Measurements from ENCODE around the gene USH2A.

The USH2A gene

DNA sequence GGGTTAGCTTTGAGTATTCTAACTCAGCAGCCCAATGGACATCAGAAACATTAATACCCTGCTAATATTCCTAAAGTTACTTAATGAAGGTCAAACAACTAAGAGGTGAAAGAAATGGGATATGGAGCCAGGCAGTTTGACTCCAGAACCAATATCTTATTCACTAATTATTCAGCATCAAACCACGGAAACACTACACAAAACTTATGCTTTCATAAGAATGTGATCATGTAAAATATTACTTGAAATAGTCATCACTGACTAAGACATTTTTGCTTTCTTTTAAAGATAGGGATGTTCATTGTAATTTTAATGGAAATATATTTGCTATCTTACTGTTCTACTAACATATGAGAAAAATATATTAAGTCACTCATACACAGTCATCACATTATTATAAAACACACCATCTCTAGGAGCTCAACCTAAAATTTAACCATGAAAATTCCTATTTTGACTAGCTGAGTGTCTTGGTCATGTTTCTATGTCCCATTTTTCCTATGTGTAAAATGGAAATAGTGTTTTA lies 615.3 kb downstream of the USH2A start:
- DNase-seq (ENCODE audit: low spot score): no peak
- no peak overlapping the region for H3K27ac ChIP-seq
- TF ChIP-seq, protein P1, sequence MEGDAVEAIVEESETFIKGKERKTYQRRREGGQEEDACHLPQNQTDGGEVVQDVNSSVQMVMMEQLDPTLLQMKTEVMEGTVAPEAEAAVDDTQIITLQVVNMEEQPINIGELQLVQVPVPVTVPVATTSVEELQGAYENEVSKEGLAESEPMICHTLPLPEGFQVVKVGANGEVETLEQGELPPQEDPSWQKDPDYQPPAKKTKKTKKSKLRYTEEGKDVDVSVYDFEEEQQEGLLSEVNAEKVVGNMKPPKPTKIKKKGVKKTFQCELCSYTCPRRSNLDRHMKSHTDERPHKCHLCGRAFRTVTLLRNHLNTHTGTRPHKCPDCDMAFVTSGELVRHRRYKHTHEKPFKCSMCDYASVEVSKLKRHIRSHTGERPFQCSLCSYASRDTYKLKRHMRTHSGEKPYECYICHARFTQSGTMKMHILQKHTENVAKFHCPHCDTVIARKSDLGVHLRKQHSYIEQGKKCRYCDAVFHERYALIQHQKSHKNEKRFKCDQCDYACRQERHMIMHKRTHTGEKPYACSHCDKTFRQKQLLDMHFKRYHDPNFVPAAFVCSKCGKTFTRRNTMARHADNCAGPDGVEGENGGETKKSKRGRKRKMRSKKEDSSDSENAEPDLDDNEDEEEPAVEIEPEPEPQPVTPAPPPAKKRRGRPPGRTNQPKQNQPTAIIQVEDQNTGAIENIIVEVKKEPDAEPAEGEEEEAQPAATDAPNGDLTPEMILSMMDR (IDR thresholded peaks at IDR 0.05): no peak
- H3K4me3 ChIP-seq: no peak overlapping the region

DNA sequence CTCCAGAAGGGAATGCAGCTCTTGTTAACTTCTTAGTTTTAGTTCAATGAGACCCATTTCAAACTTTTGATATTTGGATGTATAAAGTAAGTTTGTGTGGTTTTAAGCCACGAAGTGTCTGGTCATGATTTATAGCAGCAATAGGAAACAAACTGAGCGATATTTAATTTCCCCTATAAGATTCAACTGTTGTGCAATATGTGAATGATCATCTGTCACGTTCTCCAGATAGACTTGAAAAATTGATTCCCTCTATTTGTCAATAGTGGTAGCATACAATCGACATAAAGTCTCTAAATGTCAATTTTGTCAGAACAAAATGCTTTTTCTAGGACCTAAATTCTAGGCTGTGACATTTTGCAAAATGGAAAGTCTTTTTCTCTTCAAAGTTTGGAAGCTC lies 616.0 kb downstream of the USH2A start:
- TF ChIP-seq, protein P1 (IDR thresholded peaks at IDR 0.05): no peak
- no peak for DNase-seq (ENCODE audit: low spot score)
- Histone ChIP-seq H3K27ac (no peak overlapping the region), H3K4me3 (no peak overlapping the region)

DNA sequence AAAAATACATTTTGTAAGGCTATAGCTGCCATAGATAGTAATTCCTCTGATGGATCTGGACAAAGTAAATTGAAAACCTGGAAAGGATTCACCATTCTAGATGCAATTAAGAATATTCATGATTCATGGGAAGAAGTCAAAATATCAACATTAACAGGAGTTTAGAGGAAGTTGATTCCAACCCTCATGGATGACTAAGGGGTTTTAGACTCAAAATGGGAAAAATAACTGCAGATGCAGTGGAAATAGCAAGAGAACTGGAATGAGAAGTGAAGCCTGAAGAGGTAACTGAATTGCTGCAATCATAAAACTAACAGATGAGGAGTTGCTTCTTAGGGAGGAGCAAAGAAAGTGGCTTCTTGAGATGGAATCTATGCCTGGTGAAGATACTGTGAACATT lies 625.4 kb downstream of the USH2A start:
- H3K4me3 ChIP-seq: no peak overlapping the region
- no peak overlapping the region for H3K27ac ChIP-seq
- TF ChIP-seq, protein P1 (IDR thresholded peaks at IDR 0.05): no peak
- no peak for DNase-seq (ENCODE audit: low spot score)

DNA sequence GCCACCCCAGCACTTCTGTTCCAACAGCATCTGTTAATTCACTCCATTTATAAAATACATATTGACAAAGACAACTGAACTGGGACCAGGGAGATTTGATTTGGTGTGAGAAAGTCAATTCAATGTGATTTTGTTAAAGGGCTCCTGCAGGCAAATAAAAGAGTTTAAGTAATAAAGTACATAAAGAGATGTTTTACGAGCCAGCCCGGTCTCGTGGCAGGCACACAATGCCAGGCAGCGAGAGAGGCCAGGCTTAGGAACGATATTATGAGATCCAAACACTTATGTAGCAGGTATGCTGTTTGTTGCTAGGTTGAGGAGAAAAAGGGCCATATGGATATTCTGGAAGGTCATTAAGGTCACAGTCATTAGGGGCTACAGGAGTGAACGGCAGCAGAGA lies 629.1 kb downstream of the USH2A start:
- no peak overlapping the region for H3K27ac ChIP-seq
- TF ChIP-seq, protein P1 (IDR thresholded peaks at IDR 0.05): no peak
- DNase-seq (ENCODE audit: low spot score): no peak
- no peak overlapping the region for H3K4me3 ChIP-seq

DNA sequence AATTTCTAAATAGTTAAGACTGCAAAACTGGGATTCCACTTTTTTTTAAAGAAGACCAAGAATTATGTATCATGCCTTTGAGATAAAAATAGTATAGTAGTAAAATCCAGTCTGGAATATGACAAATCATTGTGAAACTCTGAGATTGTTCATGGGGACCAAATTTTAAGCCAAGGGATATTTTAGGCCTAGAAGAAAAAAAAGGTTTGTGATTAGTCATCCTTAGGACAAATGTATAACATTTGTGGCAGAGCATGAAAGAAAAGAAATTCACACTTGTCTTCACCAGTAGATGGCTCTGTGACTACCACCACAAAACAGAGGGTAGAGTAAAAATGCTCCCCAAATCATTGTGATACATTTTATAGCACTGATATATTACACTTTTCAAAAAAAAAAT lies 630.1 kb downstream of the USH2A start:
- DNase-seq (ENCODE audit: low spot score): no peak
- Histone ChIP-seq H3K27ac (no peak overlapping the region), H3K4me3 (no peak overlapping the region)
- TF ChIP-seq, protein P1 (IDR thresholded peaks at IDR 0.05): no peak

DNA sequence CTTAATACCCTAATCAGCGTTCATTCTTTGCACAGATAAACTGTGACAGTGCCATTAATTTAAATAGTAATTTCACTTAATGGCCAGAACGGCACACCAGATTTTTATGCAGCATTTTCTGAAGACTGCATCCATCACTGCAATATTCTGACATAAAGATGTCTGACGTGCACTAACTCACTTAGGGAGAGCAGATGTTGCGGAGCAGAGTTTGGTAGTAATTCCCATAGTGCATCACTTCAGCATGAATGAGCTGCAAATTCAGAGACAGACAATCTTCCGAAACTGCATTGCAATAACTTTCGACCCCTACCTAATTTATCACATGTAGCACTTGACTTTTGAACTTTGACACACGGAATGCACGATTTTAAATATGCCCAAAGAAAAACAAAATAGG lies 630.8 kb downstream of the USH2A start:
- DNase-seq (ENCODE audit: low spot score): no peak
- Histone ChIP-seq H3K27ac (no peak overlapping the region), H3K4me3 (no peak overlapping the region)
- TF ChIP-seq, protein P1 (IDR thresholded peaks at IDR 0.05): no peak

DNA sequence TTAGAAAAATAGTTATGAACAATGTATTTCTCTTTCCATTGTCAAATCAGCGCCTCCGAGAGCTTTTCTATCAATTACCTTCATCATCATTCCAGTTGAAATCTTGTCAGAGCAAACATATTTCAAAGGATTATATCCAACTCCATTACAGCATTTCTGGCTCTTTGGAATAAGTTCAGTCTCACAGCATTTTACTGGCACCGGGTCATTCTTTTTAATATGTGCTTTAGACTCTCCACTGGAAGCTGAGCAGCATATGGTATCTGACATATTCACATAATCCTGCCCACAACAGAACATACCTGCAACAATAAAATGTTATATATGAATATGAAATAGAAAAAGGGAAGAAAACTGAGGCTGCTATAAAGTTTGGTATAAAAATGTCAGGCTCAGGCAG lies 633.3 kb downstream of the USH2A start:
- H3K4me3 ChIP-seq: no peak overlapping the region
- TF ChIP-seq, protein P1 (IDR thresholded peaks at IDR 0.05): no peak
- no peak for DNase-seq (ENCODE audit: low spot score)
- H3K27ac ChIP-seq: no peak overlapping the region

All from coronary artery (tissue), 2 donors.